PC-3 (cell line): Measurements from ENCODE around the gene SNX21. TPM values are rescaled to one million over a fixed set of nuclear protein-coding genes. Genes with fewer than 3 reads are reported as not detected.

Source experiments
- ATAC-seq: fragments of 200-7000 bp; cut with Tn5 transposase; 2 replicates; pipeline ENCODE4 v1.9.1; 2020; ENCODE audit warnings: mild to moderate bottlenecking, moderate library complexity
- BruUV-seq: library from RNA; stranded (reverse); fragments of 400-500 nt; replicated peaks from 2 replicates; lab custom pipeline; 2021; lab: Mats Ljungman, UMichigan
- CTCF ChIA-PET: fragments of 300-600 bp; sonication (Branson Sonifier 250); formaldehyde crosslinking; loops from one replicate; lab custom pipeline; 2022; ENCODE audit warnings: antibody characterized with exemption; lab: Charles Lee
- POLR2A ChIA-PET: fragments of 300-600 bp; sonication (Branson Sonifier 250); formaldehyde crosslinking; loops from one replicate; lab custom pipeline; 2022; ENCODE audit warnings: antibody characterized with exemption; ENCODE audit not compliant: unreplicated experiment; lab: Charles Lee
- DNase-seq: peaks from one replicate; pipeline ENCODE4 v3.0.0-alpha.2; 2015
- H2AFZ ChIP-seq: fragments of 300-600 bp; sonication (generic); 2 replicates; pipeline ENCODE4 v1.6.0; 2016; ENCODE audit warnings: antibody characterized with exemption, low read length
- H3F3A ChIP-seq: fragments of 300-600 bp; sonication (generic); one replicate; pipeline ENCODE4 v1.6.0; 2017; ENCODE audit warnings: antibody characterized with exemption, low read length, control low read depth, mild to moderate bottlenecking; ENCODE audit not compliant: unreplicated experiment
- H3K27ac ChIP-seq: fragments of 300-600 bp; sonication (generic); 2 replicates; pipeline ENCODE4 v1.5.1; 2016; ENCODE audit warnings: mild to moderate bottlenecking, low read length
- H3K27me3 ChIP-seq: fragments of 300-600 bp; sonication (generic); 2 replicates; pipeline ENCODE4 v1.6.1; 2016; ENCODE audit warnings: low read length, mixed read lengths
- H3K36me3 ChIP-seq: fragments of 300-600 bp; sonication (generic); 2 replicates; pipeline ENCODE4 v1.6.1; 2016; ENCODE audit warnings: low read depth, mixed run types, low read length, mixed read lengths
- H3K4me1 ChIP-seq: fragments of 300-600 bp; sonication (generic); 2 replicates; pipeline ENCODE4 v1.5.1; 2016; ENCODE audit warnings: low read length; ENCODE audit not compliant: insufficient read depth
- H3K4me2 ChIP-seq: fragments of 300-600 bp; sonication (generic); 2 replicates; pipeline ENCODE4 v1.6.0; 2016; ENCODE audit warnings: low read length
- H3K4me3 ChIP-seq: fragments of 300-600 bp; sonication (generic); 2 replicates; pipeline ENCODE4 v1.5.1; 2016; ENCODE audit warnings: mild to moderate bottlenecking, low read length, mixed read lengths
- H3K79me2 ChIP-seq: fragments of 300-600 bp; sonication (generic); 2 replicates; pipeline ENCODE4 v1.6.1; 2017; ENCODE audit warnings: low read length, mixed read lengths
- H3K9ac ChIP-seq: fragments of 300-600 bp; sonication (generic); 2 replicates; pipeline ENCODE4 v1.6.0; 2016; ENCODE audit warnings: mild to moderate bottlenecking, low read length
- H3K9me2 ChIP-seq: fragments of 300-600 bp; sonication (generic); replicated peaks from 2 replicates; pipeline ENCODE4 v1.6.1; 2016; ENCODE audit warnings: mixed run types, low read length, mixed read lengths
- H3K9me3 ChIP-seq: fragments of 300-600 bp; sonication (generic); 2 replicates; pipeline ENCODE4 v1.6.1; 2016; ENCODE audit warnings: low read length, mixed read lengths
- H4K20me1 ChIP-seq: fragments of 300-600 bp; sonication (generic); 2 replicates; pipeline ENCODE4 v1.6.1; 2016; ENCODE audit warnings: low read length, mixed read lengths
- EZH2 ChIP-seq: fragments of 300-600 bp; sonication (generic); IDR thresholded peaks from one replicate; pipeline ENCODE4 v1.6.1; 2017; ENCODE audit warnings: antibody characterized with exemption, mild to moderate bottlenecking, low read length; ENCODE audit not compliant: unreplicated experiment
- EZH2phosphoT487 ChIP-seq: fragments of 300-600 bp; sonication (generic); IDR thresholded peaks from 2 replicates; pipeline ENCODE4 v1.6.1; 2018; ENCODE audit warnings: mild to moderate bottlenecking, antibody characterized with exemption, low read length, borderline replicate concordance
- intact Hi-C: fragments of 100-400 bp; cut with micrococcal nuclease; formaldehyde crosslinking; loops from 2 replicates; pipeline ENCODE4 v1.9.0; 2023
- total RNA-seq: library from RNA; depleted of rRNA; stranded (reverse); fragments of >200 nt; gene quantifications from 2 replicates; pipeline ENCODE4 v1.2.3, GENCODE V29; 2014
- TF ChIP-seq, protein P1 (sequence below): fragments of 300-600 bp; sonication (generic); conservative IDR thresholded peaks from 2 replicates; pipeline ENCODE4 v1.5.1; 2017; ENCODE audit warnings: antibody characterized with exemption, low read depth, mild to moderate bottlenecking, low read length

SNX21 gene
- total RNA-seq, 1 experiment from 2014 or later = 90.1 TPM

GRCh38 chr20:45841407-45842129, 8.0 kb downstream of the SNX21 start:
- TF ChIP-seq, protein P1, sequence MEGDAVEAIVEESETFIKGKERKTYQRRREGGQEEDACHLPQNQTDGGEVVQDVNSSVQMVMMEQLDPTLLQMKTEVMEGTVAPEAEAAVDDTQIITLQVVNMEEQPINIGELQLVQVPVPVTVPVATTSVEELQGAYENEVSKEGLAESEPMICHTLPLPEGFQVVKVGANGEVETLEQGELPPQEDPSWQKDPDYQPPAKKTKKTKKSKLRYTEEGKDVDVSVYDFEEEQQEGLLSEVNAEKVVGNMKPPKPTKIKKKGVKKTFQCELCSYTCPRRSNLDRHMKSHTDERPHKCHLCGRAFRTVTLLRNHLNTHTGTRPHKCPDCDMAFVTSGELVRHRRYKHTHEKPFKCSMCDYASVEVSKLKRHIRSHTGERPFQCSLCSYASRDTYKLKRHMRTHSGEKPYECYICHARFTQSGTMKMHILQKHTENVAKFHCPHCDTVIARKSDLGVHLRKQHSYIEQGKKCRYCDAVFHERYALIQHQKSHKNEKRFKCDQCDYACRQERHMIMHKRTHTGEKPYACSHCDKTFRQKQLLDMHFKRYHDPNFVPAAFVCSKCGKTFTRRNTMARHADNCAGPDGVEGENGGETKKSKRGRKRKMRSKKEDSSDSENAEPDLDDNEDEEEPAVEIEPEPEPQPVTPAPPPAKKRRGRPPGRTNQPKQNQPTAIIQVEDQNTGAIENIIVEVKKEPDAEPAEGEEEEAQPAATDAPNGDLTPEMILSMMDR = no peak
- TF ChIP-seq EZH2phosphoT487 (no peak), EZH2 (no peak)
- Histone ChIP-seq H4K20me1 (no peaks in the 10 kb centered on the region), H3F3A (no peaks in the 10 kb centered on the region), H3K4me1 (peaks cover 6% of the 10 kb centered on the region), H3K27ac (no peak overlapping the region), H3K9me2 (no peaks in the 10 kb centered on the region), H3K27me3 (no peaks in the 10 kb centered on the region), H3K9me3 (no peaks in the 10 kb centered on the region), H3K4me3 (no peak overlapping the region), H2AFZ (no peak overlapping the region), H3K4me2 (no peak overlapping the region), H3K9ac (no peak overlapping the region), H3K79me2 (peaks cover 9% of the 10 kb centered on the region), H3K36me3 (peaks cover 33% of the 10 kb centered on the region)
- intact Hi-C loops = no loop called here
- no peak for ATAC-seq
- no TSS peak for BruUV-seq
- CTCF ChIA-PET = no interaction called here
- DNase-seq = no peak
- POLR2A ChIA-PET = interaction anchor here (0.6 kb wide), 1 partner anchor 39 kb away, joined by 3 read pairs; no protein-coding TSS in a partner anchor

- intact Hi-C loops = no loop called here
- peak; percentile 26 for ATAC-seq
Measured at GRCh38 chr20:45842169-45842812, 8.7 kb downstream of the SNX21 start.

More at GRCh38 chr20:45842169-45842812, 8.7 kb downstream of the SNX21 start:
- no peak overlapping the region for H2AFZ ChIP-seq
- no peak overlapping the region for H3K4me3 ChIP-seq
- H3K9me2 ChIP-seq = no peaks in the 10 kb centered on the region
- H3F3A ChIP-seq = no peaks in the 10 kb centered on the region
- no peak for DNase-seq
- TSS peak; percentile 20 for BruUV-seq
- H3K27ac ChIP-seq = no peak overlapping the region
- peaks cover 2% of the 10 kb centered on the region; the same call in 1 of the 2 replicates for H3K79me2 ChIP-seq
- no peaks in the 10 kb centered on the region for H3K27me3 ChIP-seq
- ChIA-PET CTCF (no interaction called here), POLR2A (interaction anchor here (0.9 kb wide), 1 partner anchor 25 kb away, joined by 5 read pairs; no protein-coding TSS in a partner anchor)
- H3K4me1 ChIP-seq = no peaks in the 10 kb centered on the region
- TF ChIP-seq EZH2 (no peak), EZH2phosphoT487 (no peak)
- TF ChIP-seq, protein P1 = no peak
- no peak overlapping the region for H3K4me2 ChIP-seq
- H3K9me3 ChIP-seq = no peaks in the 10 kb centered on the region
- no peak overlapping the region for H3K9ac ChIP-seq
- peaks cover 33% of the 10 kb centered on the region for H3K36me3 ChIP-seq
- H4K20me1 ChIP-seq = no peaks in the 10 kb centered on the region
